HG03469 (cell line): Measurements from ENCODE around the gene ITM2B.

Source experiments
- ATAC-seq: cut with Tn5 transposase; IDR thresholded peaks from one replicate; pipeline ENCODE4 v1.9.1; 2021; ENCODE audit warnings: mild to moderate bottlenecking, moderate library complexity, moderate number of reproducible peaks; ENCODE audit not compliant: unreplicated experiment

ITM2B gene

DNA sequence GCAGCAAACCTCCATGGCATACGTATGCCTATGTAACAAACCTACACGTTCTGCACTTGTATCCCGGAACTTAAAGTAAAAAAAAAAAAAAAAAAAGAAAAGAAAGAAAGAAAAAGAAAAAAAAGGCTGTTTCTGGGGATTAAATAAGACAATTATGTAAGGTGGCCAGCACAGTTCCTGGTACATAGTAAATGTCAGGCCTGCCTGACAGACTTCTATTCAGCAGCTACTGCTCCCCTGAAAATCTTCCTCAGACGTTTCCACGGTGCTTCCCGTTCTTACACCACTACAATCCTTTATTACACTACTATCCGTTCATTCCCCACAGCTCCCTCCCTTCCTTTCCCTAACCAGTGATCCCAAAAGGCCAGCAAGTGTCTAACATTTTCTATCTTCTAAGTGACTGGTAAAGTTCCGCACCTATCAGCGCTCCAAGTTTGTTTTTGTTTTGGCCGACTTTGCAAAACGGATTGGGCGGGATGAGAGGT, 69.9 kb downstream of the ITM2B start:
- no peak for ATAC-seq

DNA sequence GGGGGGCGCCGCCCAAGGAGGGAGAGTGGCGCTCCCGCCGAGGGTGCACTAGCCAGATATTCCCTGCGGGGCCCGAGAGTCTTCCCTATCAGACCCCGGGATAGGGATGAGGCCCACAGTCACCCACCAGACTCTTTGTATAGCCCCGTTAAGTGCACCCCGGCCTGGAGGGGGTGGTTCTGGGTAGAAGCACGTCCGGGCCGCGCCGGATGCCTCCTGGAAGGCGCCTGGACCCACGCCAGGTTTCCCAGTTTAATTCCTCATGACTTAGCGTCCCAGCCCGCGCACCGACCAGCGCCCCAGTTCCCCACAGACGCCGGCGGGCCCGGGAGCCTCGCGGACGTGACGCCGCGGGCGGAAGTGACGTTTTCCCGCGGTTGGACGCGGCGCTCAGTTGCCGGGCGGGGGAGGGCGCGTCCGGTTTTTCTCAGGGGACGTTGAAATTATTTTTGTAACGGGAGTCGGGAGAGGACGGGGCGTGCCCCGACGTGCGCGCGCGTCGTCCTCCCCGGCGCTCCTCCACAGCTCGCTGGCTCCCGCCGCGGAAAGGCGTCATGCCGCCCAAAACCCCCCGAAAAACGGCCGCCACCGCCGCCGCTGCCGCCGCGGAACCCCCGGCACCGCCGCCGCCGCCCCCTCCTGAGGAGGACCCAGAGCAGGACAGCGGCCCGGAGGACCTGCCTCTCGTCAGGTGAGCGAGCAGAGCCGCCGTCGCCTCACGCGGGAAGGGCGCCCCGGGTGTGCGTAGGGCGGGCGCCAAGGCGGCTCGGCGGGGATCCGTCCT, 70.5 kb downstream of the ITM2B start, which contains the start of gene RB1:
RB1 (plus strand) TSS at position 393 of the 784 bp plus-strand sequence; CDS start at position 555, 162 bp downstream.
- peak; percentile 58 for ATAC-seq

DNA sequence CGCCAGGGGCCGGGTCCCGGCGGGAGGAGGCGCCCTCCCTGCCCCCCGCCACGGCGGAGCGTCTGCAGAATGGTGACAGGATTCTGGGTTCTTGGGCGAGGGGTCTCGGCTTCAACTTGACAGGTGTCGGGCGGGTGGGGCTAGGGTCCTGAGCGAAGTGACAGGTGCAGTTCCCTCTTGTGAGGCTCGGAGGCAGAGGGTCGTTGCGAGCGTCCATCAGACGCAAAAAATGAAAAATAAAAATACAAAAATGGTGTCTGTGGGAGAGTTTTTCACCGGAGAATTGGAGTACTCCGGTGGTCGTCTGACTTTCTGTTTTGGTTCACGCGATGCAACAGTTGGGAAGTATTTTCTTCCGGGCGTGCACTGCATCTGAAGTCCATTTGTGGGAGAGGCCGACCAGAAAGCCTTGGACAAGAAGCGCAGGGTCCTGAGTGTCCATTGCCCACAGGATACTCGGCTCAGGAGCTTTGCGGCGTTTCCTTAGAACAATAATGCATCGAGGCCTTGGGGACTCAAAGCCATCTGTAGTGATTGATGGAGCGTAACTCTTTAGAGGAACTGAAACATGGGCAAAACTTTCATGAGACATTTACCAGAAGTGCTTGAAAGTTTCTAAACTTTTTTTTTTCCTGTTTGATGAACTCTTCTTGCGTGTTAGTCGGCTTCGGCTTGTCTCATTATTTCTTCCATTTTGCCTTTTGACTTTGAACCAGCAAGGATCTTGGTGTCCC, 71.3 kb downstream of the ITM2B start:
- peak; percentile 70 for ATAC-seq

DNA sequence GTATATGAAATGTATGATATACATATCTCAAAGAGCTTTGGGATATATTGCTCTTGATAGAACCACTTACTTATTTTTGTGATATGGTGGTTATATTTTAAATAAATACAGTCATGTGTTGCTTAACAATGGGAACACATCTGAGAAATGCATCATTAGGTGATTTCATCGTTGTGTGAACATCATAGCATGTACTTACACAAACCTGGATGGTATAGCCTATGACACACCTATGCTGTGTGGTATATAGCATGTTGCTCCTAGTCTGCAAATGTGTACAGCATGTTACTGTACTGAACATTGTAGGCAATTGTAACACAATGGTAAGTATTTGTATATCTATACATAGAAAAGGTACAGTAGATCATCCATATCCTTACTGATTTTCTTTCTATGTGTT, 78.2 kb downstream of the ITM2B start:
- ATAC-seq = no peak

DNA sequence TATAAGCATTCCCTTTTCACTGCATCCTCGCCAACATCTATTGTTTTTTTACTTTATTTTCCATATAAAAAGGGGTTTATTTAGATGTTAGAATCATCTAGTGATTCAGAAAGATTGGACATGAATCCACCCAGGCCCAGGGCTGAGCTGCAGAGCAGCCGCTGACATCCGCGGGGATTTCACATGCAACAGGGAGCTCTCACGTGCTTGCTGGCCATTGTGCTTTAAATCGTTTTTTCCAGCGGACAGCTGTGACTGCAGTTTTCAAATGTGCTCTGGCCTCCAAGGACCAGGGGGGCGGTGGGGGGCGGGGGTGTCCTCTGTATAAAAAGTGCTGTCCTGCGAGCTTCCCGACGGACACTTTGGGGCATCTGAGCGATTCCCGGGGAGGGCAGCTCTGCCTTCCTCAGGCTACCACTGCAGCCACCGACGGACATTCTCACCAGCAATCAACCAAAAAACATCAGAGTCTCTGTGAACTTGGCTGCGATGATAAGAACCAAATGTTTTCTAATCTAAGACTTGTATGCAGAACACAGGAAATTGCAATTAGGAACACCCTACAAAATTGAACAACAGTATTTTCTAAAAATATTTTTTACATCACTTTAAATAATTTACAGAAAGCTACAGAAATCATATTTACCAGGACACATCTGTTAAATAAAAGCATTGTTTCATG, 83.1 kb downstream of the ITM2B start:
- no peak for ATAC-seq

DNA sequence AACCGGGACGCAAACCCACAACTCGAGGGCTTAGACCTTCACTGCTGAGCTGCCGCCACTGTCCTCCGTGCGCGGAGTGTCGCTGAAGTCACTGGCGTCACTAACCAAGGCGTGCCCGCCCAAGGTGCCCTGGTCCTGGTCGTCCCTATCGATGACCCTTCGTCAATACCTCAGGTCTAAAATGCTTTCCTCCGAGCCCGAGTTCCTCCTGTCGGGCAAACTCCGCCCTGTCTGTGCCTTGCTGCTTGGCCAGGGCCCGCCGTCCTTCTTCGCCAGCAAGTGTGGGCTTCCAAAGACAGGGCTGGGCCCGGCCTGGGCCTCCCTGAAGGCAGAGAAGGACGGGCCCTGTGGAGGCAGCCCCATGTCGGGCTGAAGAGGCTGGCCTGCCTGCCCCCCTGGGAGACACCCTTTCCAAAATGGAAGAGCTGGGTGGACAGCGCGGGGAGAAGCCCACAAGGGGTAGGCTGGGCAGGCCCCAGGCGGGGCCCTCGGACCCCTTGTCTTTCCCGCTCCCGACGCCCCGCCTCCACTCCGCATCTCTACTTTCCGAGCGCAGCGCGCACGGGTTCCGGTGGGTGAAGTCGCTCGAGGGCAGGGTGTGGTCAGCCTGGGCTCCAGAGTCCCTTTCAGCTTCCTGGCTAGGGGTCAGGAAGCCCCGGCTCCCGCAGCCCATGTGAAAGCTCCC, 84.0 kb downstream of the ITM2B start:
- no peak for ATAC-seq

DNA sequence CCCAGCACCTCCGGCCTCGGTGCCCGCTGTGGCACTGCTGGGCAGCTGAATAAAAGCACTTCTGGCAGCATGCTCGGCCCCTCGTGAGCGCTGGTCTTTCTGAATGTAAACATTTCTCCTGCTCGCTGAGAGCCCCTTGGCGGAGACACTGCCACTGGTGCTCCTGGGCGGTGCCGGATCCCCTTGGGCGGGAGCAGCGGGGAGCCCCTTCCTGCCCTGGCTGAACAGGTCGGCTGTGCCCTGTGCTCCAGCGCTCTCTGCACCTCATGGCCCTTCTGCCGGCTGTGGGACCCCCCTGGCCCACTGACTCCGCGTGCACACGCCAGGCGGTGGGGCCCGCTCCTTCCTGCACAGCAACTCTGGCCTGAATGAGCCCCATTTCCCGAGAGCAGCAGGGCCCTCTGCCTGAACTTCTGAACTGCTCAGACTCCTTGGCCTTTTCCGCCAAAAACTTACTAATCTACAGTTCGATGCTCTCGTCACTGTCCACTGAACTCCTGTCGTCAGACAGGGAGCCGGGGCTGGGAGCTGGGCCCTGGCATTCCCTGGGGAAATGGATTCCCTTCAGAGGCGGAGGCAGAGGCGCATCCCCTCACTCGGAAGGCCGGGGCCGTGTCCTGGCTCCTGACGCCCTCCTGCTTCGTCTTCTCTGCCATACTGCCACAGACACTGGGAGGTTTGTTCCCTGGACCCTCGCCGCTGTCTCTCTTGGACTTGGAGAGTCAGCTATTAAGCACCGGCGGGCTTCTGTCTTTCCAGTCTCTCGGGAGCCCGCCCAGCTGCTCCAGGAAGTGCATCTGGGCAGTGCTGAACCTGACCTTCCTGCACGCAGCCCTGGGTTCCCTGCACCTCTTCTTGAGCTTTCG, 84.7 kb downstream of the ITM2B start:
- no peak for ATAC-seq

DNA sequence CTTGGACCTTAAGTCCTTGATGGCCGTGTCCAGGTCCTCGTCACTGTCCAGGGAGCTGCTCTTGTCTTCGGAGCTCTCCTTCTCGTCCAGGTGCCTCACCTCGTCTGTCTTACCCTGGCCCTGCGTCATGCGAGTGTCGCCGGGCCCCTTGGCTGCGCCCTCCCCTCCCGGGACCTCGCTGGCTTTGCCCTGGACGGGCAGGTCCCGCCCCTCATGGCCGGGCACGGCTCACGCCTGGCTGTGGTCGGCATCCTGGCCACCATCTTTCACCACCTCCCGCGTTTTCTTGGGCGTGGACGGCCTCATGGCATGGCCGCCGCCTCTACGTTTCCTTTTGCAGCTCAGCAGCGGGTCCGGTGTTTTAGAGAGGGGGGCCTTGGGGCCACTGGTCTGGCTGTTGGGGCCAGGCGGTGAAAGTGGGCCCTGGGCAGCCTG, 85.4 kb downstream of the ITM2B start:
- ATAC-seq = no peak

DNA sequence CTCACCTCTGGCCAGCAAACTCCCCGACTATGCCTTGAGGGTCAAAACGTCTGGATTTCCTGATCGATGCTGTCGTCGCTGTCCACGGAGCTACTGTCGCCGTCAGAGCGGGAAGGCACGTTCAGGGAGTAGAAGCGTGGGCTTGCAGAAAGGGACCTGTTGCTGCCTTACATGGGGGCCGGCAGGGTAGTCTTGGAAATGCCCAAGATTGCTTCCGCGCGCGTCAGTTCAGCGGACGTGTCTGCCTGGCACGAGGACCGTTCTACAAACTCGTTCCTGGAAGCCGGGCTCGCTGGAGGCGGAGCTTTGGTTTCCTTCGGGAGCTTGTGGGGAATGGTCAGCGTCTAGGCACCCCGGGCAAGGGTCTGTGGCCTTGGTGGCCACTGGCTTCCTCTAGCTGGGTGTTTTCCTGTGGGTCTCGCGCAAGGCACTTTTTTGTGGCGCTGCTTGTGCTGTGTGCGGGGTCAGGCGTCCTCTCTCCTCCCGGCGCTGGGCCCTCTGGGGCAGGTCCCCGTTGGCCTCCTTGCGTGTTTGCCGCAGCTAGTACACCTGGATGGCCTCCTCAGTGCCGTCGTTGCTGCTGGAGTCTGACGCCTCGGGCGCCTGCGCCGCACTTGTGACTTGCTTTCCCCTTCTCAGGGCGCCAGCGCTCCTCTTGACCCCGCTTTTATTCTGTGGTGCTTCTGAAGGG, 86.0 kb downstream of the ITM2B start:
- ATAC-seq = no peak
